PC-9 (cell line): ENCODE measurements around the gene RAB3IL1. TPM values are rescaled to one million over a fixed set of nuclear protein-coding genes. Genes with fewer than 3 reads are reported as not detected.

Source experiments
- BruUV-seq: library from RNA; stranded (reverse); fragments of 400-500 nt; replicated peaks from 2 replicates; lab custom pipeline; 2021; lab: Mats Ljungman, UMichigan
- CTCF ChIA-PET: fragments of 300-600 bp; sonication (Branson Sonifier 250); formaldehyde crosslinking; loops from one replicate; lab custom pipeline; 2022; ENCODE audit warnings: antibody characterized with exemption; lab: Charles Lee
- POLR2A ChIA-PET: fragments of 300-600 bp; sonication (Branson Sonifier 250); formaldehyde crosslinking; loops from one replicate; lab custom pipeline; 2022; ENCODE audit warnings: antibody characterized with exemption; ENCODE audit not compliant: unreplicated experiment; lab: Charles Lee
- DNase-seq, 2 experiments: peaks; one replicate each; pipeline versions ENCODE4 v3.0.0 to v3.0.0-alpha.2; 2015 to 2022; ENCODE audit warnings: mixed read lengths in 1 of 2
- H2AFZ ChIP-seq: fragments of 200-600 bp; sonication (generic); 2 replicates; pipeline ENCODE4 v1.8.1; 2017; ENCODE audit warnings: antibody characterized with exemption
- H3F3A ChIP-seq: fragments of 200-600 bp; sonication (generic); 2 replicates; pipeline ENCODE4 v1.8.1; 2017; ENCODE audit warnings: antibody characterized with exemption, mild to moderate bottlenecking, low read depth; ENCODE audit not compliant: insufficient read depth
- H3K27ac ChIP-seq: fragments of 200-600 bp; sonication (generic); 2 replicates; pipeline ENCODE4 v1.6.1; 2016; ENCODE audit warnings: mixed run types
- H3K27me3 ChIP-seq: fragments of 200-600 bp; sonication (generic); 2 replicates; pipeline ENCODE4 v1.6.1; 2016; ENCODE audit warnings: low read depth, mixed run types; ENCODE audit not compliant: insufficient read depth
- H3K36me3 ChIP-seq: fragments of 200-600 bp; sonication (generic); 2 replicates; pipeline ENCODE4 v1.6.1; 2016; ENCODE audit warnings: low read depth, mixed run types
- H3K4me1 ChIP-seq: fragments of 200-600 bp; sonication (generic); replicated peaks from 2 replicates; pipeline ENCODE4 v1.6.1; 2016; ENCODE audit warnings: mixed run types; ENCODE audit not compliant: insufficient read depth
- H3K4me2 ChIP-seq: fragments of 200-600 bp; sonication (generic); 2 replicates; pipeline ENCODE4 v1.6.1; 2017; ENCODE audit warnings: mixed run types
- H3K4me3 ChIP-seq: fragments of 200-600 bp; sonication (generic); 2 replicates; pipeline ENCODE4 v1.6.1; 2016; ENCODE audit warnings: mixed run types
- H3K79me2 ChIP-seq: fragments of 200-600 bp; sonication (generic); 2 replicates; pipeline ENCODE4 v1.6.1; 2017; ENCODE audit warnings: low read depth, mixed run types
- H3K9me2 ChIP-seq: fragments of 200-600 bp; sonication (generic); 2 replicates; pipeline ENCODE4 v1.8.1; 2017; ENCODE audit warnings: mild to moderate bottlenecking; ENCODE audit not compliant: insufficient read depth
- H3K9me3 ChIP-seq: fragments of 200-600 bp; sonication (generic); 2 replicates; pipeline ENCODE4 v1.8.1; 2016; ENCODE audit warnings: low read depth; ENCODE audit not compliant: insufficient read depth
- H4K20me1 ChIP-seq: fragments of 200-600 bp; sonication (generic); 2 replicates; pipeline ENCODE4 v1.8.1; 2017; ENCODE audit not compliant: insufficient read depth
- CTCF ChIP-seq: fragments of 200-600 bp; sonication (generic); conservative IDR thresholded peaks from 2 replicates; pipeline ENCODE4 v1.6.1; 2017; ENCODE audit warnings: mixed run types, antibody characterized with exemption, mild to moderate bottlenecking, moderate library complexity
- EZH2 ChIP-seq: fragments of 200-600 bp; sonication (generic); IDR thresholded peaks from 2 replicates; pipeline ENCODE4 v1.8.0; 2017; ENCODE audit warnings: antibody characterized with exemption, low read depth
- intact Hi-C: fragments of 100-400 bp; cut with micrococcal nuclease; formaldehyde crosslinking; loops from one replicate; pipeline ENCODE4 v1.10.0; 2022; ENCODE audit not compliant: unreplicated experiment
- total RNA-seq: library from RNA; stranded (reverse); gene quantifications from 2 replicates; pipeline ENCODE4 v1.2.3, GENCODE V29; 2021

The RAB3IL1 gene
- total RNA-seq, 1 experiment from 2014 or later, result 4.4 TPM

GRCh38 chr11:61913699-61914395 lies 3.5 kb downstream of the RAB3IL1 start:
- POLR2A ChIA-PET, result no interaction called here

GRCh38 chr11:61912991-61913698 lies 4.2 kb downstream of the RAB3IL1 start:
- TF ChIP-seq CTCF, result no peak
- TF ChIP-seq EZH2, result no peak
- Histone ChIP-seq H3K27ac (no peak overlapping the region), H3K4me1 (no peaks in the 10 kb centered on the region; the same call in 1 of the 2 replicates), H3F3A (peaks cover 9% of the 10 kb centered on the region; the same call in 1 of the 2 replicates), H3K27me3 (peaks cover 5% of the 10 kb centered on the region), H3K9me2 (no peaks in the 10 kb centered on the region), H3K79me2 (no peaks in the 10 kb centered on the region), H4K20me1 (no peaks in the 10 kb centered on the region), H3K9me3 (no peaks in the 10 kb centered on the region), H3K4me2 (no peak overlapping the region), H3K4me3 (no peak overlapping the region), H2AFZ (no peak overlapping the region), H3K36me3 (no peaks in the 10 kb centered on the region)
- BruUV-seq, result no TSS peak
- intact Hi-C loops, result no loop called here
- DNase-seq, result no peak
- POLR2A ChIA-PET, result no interaction called here
- CTCF ChIA-PET, result no interaction called here

More at GRCh38 chr11:61913699-61914395, 3.5 kb downstream of the RAB3IL1 start:
- CTCF ChIA-PET, result no interaction called here
- Histone ChIP-seq H3F3A (peaks cover 10% of the 10 kb centered on the region; the same call in 1 of the 2 replicates), H4K20me1 (no peaks in the 10 kb centered on the region), H3K9me3 (no peaks in the 10 kb centered on the region), H2AFZ (no peak overlapping the region), H3K36me3 (no peaks in the 10 kb centered on the region), H3K9me2 (no peaks in the 10 kb centered on the region), H3K4me1 (no peaks in the 10 kb centered on the region; the same call in 1 of the 2 replicates), H3K4me3 (no peak overlapping the region), H3K79me2 (no peaks in the 10 kb centered on the region), H3K4me2 (no peak overlapping the region), H3K27ac (no peak overlapping the region), H3K27me3 (peaks cover 12% of the 10 kb centered on the region)
- no peak for DNase-seq
- intact Hi-C loops, result no loop called here
- no TSS peak for BruUV-seq
- TF ChIP-seq EZH2, result no peak
- TF ChIP-seq CTCF, result no peak

GRCh38 chr11:61912530-61912898 lies 4.9 kb downstream of the RAB3IL1 start:
- Histone ChIP-seq H3K9me3 (no peaks in the 10 kb centered on the region), H2AFZ (no peak overlapping the region), H3F3A (peaks cover 9% of the 10 kb centered on the region; the same call in 1 of the 2 replicates), H3K79me2 (no peaks in the 10 kb centered on the region), H4K20me1 (no peaks in the 10 kb centered on the region), H3K4me1 (no peaks in the 10 kb centered on the region), H3K36me3 (no peaks in the 10 kb centered on the region), H3K4me2 (no peak overlapping the region), H3K27ac (no peak overlapping the region), H3K9me2 (no peaks in the 10 kb centered on the region), H3K27me3 (no peaks in the 10 kb centered on the region), H3K4me3 (no peak overlapping the region)
- no peak for TF ChIP-seq EZH2
- no peak for TF ChIP-seq CTCF
- no peak for DNase-seq
- CTCF ChIA-PET, result no interaction called here
- intact Hi-C loops, result no loop called here
- no TSS peak for BruUV-seq
- POLR2A ChIA-PET, result no interaction called here
